Stimulated activated naive CD8-positive, alpha-beta T cell treated with anti-CD3 and anti-CD28 coated beads, Interleukin-15, amount 100 ng/mL, for 72 hours (primary cell): Measurements from ENCODE around the gene ILF3.
"Not testable (repeated sequence)": the region's sequence is repeated elsewhere in the genome, so short reads cannot be mapped to it uniquely, and the experiment has no call there.

Experiments used
- ATAC-seq: fragments of 150-1000 bp; cut with Tn5 transposase; 2 replicates; pipeline ENCODE4 v1.10.0; 2021; ENCODE audit warnings: mild to moderate bottlenecking, moderate library complexity
- DNase-seq, 2 donors: peaks; one replicate each; pipeline ENCODE4 v3.0.0; 2021 to 2022
- H3K27ac Mint-ChIP-seq, 2 donors: one replicate each; pipeline ENCODE4 v1.8.0; 2022; ENCODE audit warnings: mild to moderate bottlenecking in 2 of 2, mixed read lengths in 2 of 2, moderate library complexity in 2 of 2
- H3K27me3 Mint-ChIP-seq: one replicate; pipeline ENCODE4 v1.8.0; 2022; ENCODE audit warnings: mixed read lengths
- H3K4me1 Mint-ChIP-seq: one replicate; pipeline ENCODE4 v1.8.0; 2022; ENCODE audit warnings: mild to moderate bottlenecking, mixed read lengths
- H3K4me3 Mint-ChIP-seq, 2 donors: one replicate each; pipeline ENCODE4 v1.8.0; 2022; ENCODE audit warnings: mild to moderate bottlenecking in 2 of 2, mixed read lengths in 2 of 2, moderate library complexity in 1 of 2
- H3K9me3 Mint-ChIP-seq, 2 donors: one replicate each; pipeline ENCODE4 v1.8.0; 2022; ENCODE audit warnings: mixed read lengths in 2 of 2

ILF3 gene

DNA sequence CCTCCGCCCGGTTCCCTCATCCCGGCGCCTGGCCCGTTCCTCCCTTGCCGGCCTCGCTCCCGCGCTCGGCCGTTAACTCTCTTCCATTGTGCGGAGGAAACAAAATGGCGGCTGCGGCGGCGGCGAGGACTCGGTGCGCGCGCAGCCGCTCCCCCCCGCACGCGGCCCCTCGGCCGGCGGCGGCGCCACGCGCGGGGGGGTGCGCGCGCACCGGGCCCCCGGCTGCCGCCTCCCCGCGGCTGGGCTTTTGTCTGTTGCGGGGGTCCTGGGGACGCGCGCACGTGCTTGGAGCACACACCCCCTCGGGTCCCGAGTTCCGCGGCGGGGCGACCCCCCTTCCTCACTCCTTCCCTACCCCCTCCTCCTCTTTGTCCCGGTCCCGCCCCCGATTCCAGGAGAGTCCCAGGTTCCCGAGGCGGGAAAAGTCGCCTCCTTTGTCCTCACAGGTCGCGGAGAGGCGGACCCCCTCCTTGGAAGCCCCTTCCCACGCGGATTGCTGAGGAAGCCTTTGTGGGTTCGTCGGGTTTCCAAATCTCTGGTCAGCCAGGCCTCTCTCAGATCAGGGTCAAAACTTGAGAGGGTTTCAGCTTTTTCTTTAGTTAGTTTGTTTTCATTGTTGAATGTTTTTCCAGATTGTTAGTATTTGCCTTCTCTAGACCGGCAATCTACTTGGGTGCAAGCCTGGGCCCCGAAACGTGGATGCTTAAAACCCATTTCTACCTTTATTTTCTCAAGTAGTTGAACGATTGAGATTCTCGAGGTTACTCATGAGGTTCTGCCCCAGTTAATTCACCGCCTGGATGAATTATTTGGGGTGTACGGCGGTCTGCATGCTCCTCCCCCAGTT, 687 bp downstream of the ILF3 start:
- Mint-ChIP-seq H3K9me3 (no peaks in the 10 kb centered on the region), H3K27me3 (no peaks in the 10 kb centered on the region), H3K4me1 (peaks cover 57% of the 10 kb centered on the region), H3K4me3 (peak overlapping the region; percentile 86 to 96), H3K27ac (peak overlapping the region; percentile 98 to 99)
- ATAC-seq (peak; percentile 34), DNase-seq (peak in 1 of 2 donors; percentile 69)

DNA sequence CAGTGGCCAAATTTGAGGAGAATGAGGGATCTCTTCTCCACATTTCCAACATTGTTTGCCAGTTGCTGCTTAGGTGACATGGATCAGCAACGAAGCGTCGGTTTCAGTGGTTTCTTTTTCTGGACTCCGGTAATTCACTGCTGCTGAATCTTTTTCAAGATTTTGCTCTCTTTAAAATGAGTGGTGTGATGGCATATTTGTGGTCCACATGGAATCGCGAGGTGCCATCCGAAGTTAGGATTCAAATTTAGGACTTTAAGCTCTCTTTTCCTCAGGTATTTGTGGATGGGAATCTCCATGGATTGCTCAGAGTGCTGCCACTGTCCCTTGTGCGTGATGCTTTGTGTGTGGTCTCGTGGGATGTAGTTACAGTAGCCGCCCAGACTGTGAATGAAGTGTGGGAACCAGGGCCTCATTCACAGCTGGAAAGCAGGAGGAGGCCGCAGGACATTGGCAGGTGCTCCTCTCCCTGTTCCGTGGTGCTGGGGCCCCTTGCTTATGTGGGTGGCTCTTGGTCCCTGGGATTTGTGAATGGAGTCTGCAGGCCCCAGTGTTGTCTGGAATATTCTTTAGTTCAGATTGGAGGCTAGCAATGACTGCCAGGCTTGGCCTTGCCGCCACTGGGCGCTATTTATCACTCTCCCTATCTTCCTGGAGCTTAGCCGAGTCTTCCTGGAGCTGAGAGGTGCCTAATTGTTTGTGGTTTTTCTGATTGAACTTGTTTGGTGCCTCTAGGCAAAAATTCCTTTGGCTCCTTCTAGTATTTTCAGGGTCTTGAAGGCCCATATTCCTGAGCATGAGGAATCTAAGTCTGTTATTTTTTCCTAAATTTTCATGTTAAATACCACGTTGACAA, 1.5 kb downstream of the ILF3 start:
- H3K9me3 Mint-ChIP-seq, result no peaks in the 10 kb centered on the region
- H3K4me3 Mint-ChIP-seq, result peak overlapping the region; percentile 86 to 96
- H3K4me1 Mint-ChIP-seq, result peaks cover 66% of the 10 kb centered on the region
- ATAC-seq (no peak), DNase-seq (no peak)
- peak overlapping the region; percentile 98 to 99 for H3K27ac Mint-ChIP-seq
- no peaks in the 10 kb centered on the region for H3K27me3 Mint-ChIP-seq

GRCh38 chr19:10660346-10660745, 6.2 kb downstream of the ILF3 start:
- Mint-ChIP-seq H3K4me1 (peaks cover 82% of the 10 kb centered on the region), H3K9me3 (no peaks in the 10 kb centered on the region), H3K27me3 (no peaks in the 10 kb centered on the region), H3K4me3 (peak overlapping the region; percentile 37 to 47), H3K27ac (peak overlapping the region in 1 of 2 donors; percentile 92)
- ATAC-seq (no peak), DNase-seq (no peak)

DNA sequence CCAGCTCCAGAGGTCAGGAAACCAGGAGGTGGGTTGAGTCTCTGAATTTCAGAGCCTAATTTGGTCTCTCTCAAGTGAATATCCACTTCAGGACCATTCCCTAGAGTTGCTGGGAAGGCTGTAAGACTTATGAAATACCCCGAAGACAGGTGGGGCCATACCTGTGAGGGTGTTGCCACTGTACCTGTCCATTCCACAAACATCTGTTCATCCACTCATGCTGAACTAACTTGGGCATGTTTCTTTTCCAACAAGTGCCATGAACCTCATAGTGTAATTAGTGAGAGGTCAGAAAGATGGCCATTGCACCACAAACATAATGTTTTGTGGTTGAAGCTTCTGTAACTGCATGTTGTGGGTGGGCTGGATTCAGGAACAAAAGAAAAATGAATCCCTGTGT, 7.8 kb downstream of the ILF3 start:
- peaks cover 80% of the 10 kb centered on the region for H3K4me1 Mint-ChIP-seq
- H3K9me3 Mint-ChIP-seq, result no peaks in the 10 kb centered on the region
- no peaks in the 10 kb centered on the region for H3K27me3 Mint-ChIP-seq
- ATAC-seq (no peak), DNase-seq (no peak)
- peak overlapping the region in 1 of 2 donors; percentile 7 for H3K4me3 Mint-ChIP-seq
- peak overlapping the region in 1 of 2 donors; percentile 8 for H3K27ac Mint-ChIP-seq

GRCh38 chr19:10662384-10663251, 8.5 kb downstream of the ILF3 start:
- H3K27me3 Mint-ChIP-seq, result no peaks in the 10 kb centered on the region
- peak overlapping the region; percentile 7 to 22 for H3K4me3 Mint-ChIP-seq
- no peak for DNase-seq
- H3K9me3 Mint-ChIP-seq, result no peaks in the 10 kb centered on the region
- ATAC-seq, result peak; percentile 76
- peak overlapping the region; percentile 8 to 35 for H3K27ac Mint-ChIP-seq
- H3K4me1 Mint-ChIP-seq, result peaks cover 81% of the 10 kb centered on the region

- H3K4me1 Mint-ChIP-seq, result peaks cover 84% of the 10 kb centered on the region
- not testable (repeated sequence) for H3K27me3 Mint-ChIP-seq, H3K9me3 Mint-ChIP-seq, ATAC-seq, DNase-seq, H3K4me3 Mint-ChIP-seq
- peak overlapping the region in 1 of 2 donors; percentile 19 for H3K27ac Mint-ChIP-seq
Observed at GRCh38 chr19:10663252-10663563, 9.1 kb downstream of the ILF3 start.

GRCh38 chr19:10667867-10668266, 13.7 kb downstream of the ILF3 start:
- peak overlapping the region in 1 of 2 donors; percentile 22 for H3K4me3 Mint-ChIP-seq
- H3K27ac Mint-ChIP-seq, result peak overlapping the region; percentile 48 to 76
- H3K27me3 Mint-ChIP-seq, result no peaks in the 10 kb centered on the region
- ATAC-seq (peak; percentile 69), DNase-seq (no peak)
- H3K4me1 Mint-ChIP-seq, result peaks cover 62% of the 10 kb centered on the region
- H3K9me3 Mint-ChIP-seq, result no peaks in the 10 kb centered on the region

- no peak overlapping the region for H3K27ac Mint-ChIP-seq
- peaks cover 51% of the 10 kb centered on the region for H3K4me1 Mint-ChIP-seq
- no peaks in the 10 kb centered on the region for H3K27me3 Mint-ChIP-seq
- H3K4me3 Mint-ChIP-seq, result no peak overlapping the region
- no peak for DNase-seq
- ATAC-seq, result no peak
- H3K9me3 Mint-ChIP-seq, result no peaks in the 10 kb centered on the region
Observed at GRCh38 chr19:10669246-10669645, 15.1 kb downstream of the ILF3 start.

GRCh38 chr19:10670182-10670581, 16.0 kb downstream of the ILF3 start:
- Mint-ChIP-seq H3K4me1 (peaks cover 51% of the 10 kb centered on the region), H3K9me3 (no peaks in the 10 kb centered on the region), H3K27me3 (no peaks in the 10 kb centered on the region), H3K4me3 (no peak overlapping the region), H3K27ac (peak overlapping the region in 1 of 2 donors; percentile 13)
- DNase-seq (no peak), ATAC-seq (no peak)

GRCh38 chr19:10670876-10671804, 17.0 kb downstream of the ILF3 start:
- ATAC-seq (no peak), DNase-seq (no peak)
- no peaks in the 10 kb centered on the region for H3K9me3 Mint-ChIP-seq
- peaks cover 45% of the 10 kb centered on the region for H3K4me1 Mint-ChIP-seq
- no peaks in the 10 kb centered on the region for H3K27me3 Mint-ChIP-seq
- H3K4me3 Mint-ChIP-seq, result no peak overlapping the region
- peak overlapping the region in 1 of 2 donors; percentile 48 for H3K27ac Mint-ChIP-seq

GRCh38 chr19:10671922-10672321, 17.8 kb downstream of the ILF3 start:
- H3K4me3 Mint-ChIP-seq, H3K27me3 Mint-ChIP-seq, ATAC-seq, DNase-seq, H3K9me3 Mint-ChIP-seq: not testable (repeated sequence)
- Mint-ChIP-seq H3K27ac (peak overlapping the region in 1 of 2 donors; percentile 72), H3K4me1 (peaks cover 38% of the 10 kb centered on the region)

DNA sequence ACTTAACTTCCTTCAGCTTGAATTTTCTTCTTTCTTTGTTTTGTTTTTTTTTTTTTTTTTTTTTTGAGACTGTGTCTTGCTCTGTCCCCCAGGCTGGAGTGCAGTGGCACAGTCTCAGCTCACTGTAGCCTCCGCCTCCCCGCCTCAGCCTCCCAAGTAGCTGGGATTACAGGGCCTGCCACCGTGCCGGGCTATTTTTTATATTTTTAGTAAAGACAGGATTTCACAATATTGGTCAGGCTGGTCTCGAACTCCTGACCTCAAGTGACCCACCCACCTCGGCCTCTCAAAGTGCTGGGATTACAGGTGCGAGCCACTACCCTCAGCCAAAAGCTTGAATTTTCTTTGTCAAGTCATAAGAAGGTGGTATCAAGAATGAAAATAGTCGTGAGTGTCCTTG, 21.1 kb downstream of the ILF3 start:
- H3K4me1 Mint-ChIP-seq, H3K27ac Mint-ChIP-seq, ATAC-seq, H3K27me3 Mint-ChIP-seq, H3K4me3 Mint-ChIP-seq, H3K9me3 Mint-ChIP-seq, DNase-seq: not testable (repeated sequence)

DNA sequence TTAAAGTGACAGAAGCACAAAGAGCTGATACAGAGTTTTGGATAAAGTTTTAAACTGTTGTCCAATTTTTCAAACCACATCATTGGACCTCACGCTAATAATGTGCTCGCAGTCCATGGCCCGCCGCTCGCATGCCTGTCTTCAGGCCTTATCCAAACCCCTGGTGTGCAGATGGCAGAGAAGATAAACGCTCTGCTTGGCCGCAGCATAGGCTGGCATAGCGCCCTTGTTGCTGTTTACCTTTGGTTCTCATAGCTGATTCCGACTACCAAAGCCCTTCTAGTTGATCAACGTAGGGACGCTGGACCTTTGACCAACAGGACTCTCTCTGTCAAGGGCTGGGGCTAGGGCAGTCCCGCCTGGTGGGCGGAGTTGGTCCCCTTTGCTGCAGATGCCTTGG, 23.6 kb downstream of the ILF3 start:
- Mint-ChIP-seq H3K27me3 (no peaks in the 10 kb centered on the region), H3K27ac (no peak overlapping the region), H3K4me1 (no peaks in the 10 kb centered on the region), H3K9me3 (no peaks in the 10 kb centered on the region), H3K4me3 (no peak overlapping the region)
- ATAC-seq (no peak), DNase-seq (no peak)

- DNase-seq, result no peak
- ATAC-seq, result no peak
- Mint-ChIP-seq H3K9me3 (no peaks in the 10 kb centered on the region), H3K27ac (no peak overlapping the region), H3K4me1 (no peaks in the 10 kb centered on the region), H3K4me3 (no peak overlapping the region), H3K27me3 (no peaks in the 10 kb centered on the region)
Observed at GRCh38 chr19:10678813-10679212, 24.7 kb downstream of the ILF3 start.
